NCI-H1092 (cell line): ENCODE measurements around the gene TMIGD1.

Source experiments
- DNase-seq: peaks from one replicate; lab custom pipeline; 2025; lab: John Stamatoyannopoulos, UW

The TMIGD1 gene

DNA sequence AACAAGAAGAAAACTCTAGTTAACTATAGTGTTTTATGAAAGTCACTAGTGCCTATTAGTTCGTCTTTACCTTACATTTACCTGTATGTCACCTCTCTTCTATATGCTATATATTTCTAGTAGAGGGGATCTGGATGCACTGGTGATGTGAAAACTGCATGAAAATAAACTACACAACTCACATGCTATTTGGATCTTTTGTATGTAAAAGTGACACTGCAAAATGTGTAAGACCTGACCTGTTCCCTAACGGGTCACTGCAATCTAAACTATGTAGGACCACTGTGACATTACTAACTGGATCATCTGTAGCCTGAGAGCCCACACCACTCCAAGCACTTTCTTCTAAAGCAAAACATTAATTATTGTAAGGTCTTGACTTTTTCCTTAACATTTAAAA lies 43.8 kb downstream of the TMIGD1 start:
- DNase-seq, result no peak

DNA sequence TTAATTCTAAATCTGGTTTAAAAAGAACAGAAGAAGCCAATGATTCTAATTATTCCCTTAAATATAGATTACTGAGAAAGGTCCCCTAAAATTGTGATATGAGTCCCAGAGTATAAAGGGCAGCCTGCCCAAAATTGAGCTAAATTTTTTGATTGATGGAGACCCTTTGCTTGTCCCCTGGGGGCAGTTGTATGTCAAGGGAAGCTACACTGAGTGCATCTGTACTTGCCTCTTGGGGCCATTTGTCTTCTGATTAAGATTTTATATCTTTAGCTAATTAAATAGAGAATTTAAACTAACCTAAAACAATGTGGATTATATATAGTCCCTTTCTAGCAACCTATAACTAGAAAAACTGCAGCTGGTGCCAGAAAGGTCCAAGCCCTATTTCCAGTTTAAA lies 54.7 kb downstream of the TMIGD1 start:
- DNase-seq, result no peak

DNA sequence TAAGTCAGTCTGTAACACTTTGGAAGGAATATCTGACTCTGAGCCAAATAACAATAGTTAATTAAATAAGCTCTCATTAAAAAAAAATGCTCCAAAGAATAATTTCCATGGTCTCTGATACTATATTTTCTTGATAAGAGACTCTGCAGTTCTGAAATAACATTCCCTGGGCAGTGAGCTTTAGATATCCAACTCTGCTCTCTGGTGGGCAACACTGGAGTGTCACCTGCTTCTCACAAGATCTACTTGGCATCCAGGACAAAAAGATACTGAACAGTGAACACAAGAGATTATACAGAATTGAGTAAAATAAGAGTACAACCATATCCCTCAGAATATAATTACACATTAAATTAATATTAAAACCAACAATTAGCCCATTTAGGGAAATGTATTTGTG lies 55.8 kb downstream of the TMIGD1 start:
- no peak for DNase-seq

DNA sequence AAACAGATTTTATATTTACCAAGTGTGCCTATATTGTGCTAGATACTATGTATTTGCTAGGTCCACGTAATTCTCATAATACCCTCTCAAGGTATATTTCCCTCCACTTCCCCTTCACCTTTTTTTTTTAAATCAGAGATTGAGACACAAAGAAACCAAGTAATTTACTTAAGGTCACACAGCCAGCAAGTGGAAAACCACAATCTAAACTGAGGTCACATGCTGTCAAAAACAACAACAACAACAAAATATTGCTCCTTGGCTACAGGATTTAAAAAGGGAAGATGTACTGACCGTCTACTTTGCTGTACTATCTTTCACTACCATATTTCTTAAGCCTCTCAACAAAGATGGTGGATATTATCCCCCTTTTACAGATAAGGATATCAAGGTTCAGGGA lies 57.9 kb downstream of the TMIGD1 start:
- no peak for DNase-seq

DNA sequence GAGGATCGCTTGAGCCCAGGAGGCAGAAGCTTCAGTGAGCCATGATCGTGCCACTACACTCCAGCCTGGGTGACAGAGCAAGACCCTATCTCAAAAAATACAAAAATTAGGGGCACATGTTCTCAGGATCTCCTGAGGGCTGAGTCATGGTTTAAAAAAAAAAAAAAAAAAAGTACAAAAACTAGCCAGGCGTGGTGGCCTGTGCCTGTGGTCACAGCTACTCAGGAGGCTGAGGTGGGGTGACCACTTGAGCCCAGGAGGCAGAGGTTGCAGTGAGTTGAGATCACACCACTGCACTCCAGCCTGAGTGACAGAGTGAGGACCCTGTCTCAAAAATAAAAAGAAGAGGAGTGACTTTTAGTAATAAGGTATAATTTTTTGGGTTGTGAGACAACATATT lies 59.0 kb downstream of the TMIGD1 start:
- no peak for DNase-seq

DNA sequence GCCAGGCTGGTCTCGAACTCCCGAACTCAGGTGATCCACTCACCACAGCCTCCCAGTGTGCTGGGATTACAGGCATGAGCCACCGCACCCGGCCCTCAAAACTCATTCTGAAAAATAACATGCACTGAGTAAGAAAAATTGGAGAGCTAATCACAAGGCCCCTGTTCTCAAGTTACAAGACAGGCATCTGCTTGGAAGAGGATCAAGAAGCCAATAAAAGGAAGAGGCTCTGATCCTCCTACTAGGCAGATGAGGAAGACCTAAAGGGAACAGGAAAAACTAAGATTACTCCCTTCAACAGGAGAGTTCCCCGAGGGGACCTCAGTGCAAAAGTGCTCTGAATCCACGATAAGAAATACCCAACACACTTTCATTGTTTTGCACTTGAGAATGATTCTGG lies 60.5 kb downstream of the TMIGD1 start:
- no peak for DNase-seq

DNA sequence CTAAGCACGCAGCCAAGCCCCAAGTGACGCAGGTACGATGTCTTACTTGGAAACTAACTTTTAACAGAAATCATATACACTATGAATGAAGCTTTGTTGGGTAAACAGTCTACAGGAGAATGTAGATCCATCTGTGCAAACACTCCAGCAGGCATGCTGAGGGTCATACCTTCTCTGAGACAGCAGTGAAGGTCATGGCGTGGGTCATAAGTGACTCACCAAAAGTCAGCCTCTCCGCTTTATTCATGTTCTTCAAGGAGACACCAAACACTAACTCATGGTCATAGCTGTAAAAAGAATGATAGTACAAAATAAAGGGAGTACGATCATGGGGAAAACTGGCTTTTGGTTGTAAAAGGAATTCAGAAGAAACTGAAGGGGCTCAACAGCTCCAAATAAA lies 62.8 kb downstream of the TMIGD1 start:
- no peak for DNase-seq

DNA sequence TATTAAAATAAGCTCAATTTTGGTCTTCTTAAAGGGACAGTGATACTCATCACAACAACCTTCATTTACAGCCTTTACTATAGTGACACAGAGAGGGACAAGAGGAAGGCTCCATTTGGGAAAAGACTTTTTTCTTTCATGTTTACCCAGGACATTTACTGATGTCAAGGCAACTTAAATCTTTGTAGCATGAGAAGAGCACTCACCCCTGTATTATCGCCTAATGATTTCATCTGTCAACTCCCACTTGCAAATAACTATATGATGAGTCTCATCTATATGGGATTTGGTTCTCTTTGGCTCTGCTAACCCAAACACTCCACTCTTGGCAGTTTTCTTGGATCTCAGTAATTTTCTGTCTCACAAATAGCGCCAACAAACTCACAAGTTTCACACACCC lies 66.2 kb downstream of the TMIGD1 start:
- DNase-seq, result no peak
